Left ventricle myocardium inferior (tissue), 1 donor: ENCODE results near the gene TBL1X. TPM values are rescaled to one million over a fixed set of nuclear protein-coding genes. Genes with fewer than 3 reads are reported as not detected.
"Not testable (repeated sequence)": the region's sequence is repeated elsewhere in the genome, so short reads cannot be mapped to it uniquely, and the experiment has no call there.

Source experiments
- DNase-seq: peaks from one replicate; pipeline ENCODE4 v3.0.0-alpha.2; 2020
- H3K27ac ChIP-seq: fragments of 200-600 bp; replicated peaks from 2 replicates; pipeline ENCODE4 v1.8.0; 2021
- H3K27me3 ChIP-seq: fragments of 200-600 bp; 2 replicates; pipeline ENCODE4 v1.8.0; 2021; ENCODE audit warnings: low read depth
- H3K36me3 ChIP-seq: fragments of 200-600 bp; 2 replicates; pipeline ENCODE4 v1.8.0; 2021
- H3K4me1 ChIP-seq: fragments of 200-600 bp; 2 replicates; pipeline ENCODE4 v1.8.0; 2021
- H3K4me3 ChIP-seq: fragments of 200-600 bp; 2 replicates; pipeline ENCODE4 v1.8.0; 2021; ENCODE audit warnings: mild to moderate bottlenecking, moderate library complexity
- H3K9me3 ChIP-seq: fragments of 200-600 bp; replicated peaks from 2 replicates; pipeline ENCODE4 v1.8.0; 2021
- intact Hi-C: fragments of 100-400 bp; cut with micrococcal nuclease; formaldehyde crosslinking; loops from one replicate; pipeline ENCODE4 v1.11.0; 2022
- total RNA-seq: library from RNA; stranded (reverse); fragmentation: NEBNext Ultra II Directional; extraction: Animal tissue kit (Norgen Biotek cat#: 25700); gene quantifications from one replicate; pipeline ENCODE4 v1.2.1, GENCODE V29; 2021
- TF ChIP-seq, protein P1 (sequence below): fragments of 200-600 bp; IDR thresholded peaks from 2 replicates; pipeline ENCODE4 v1.8.0; 2021; ENCODE audit warnings: antibody characterized with exemption, mild to moderate bottlenecking, borderline replicate concordance
- donor health status: DM: no; HTN: yes; CAD: no; lungs with severe emphysema.

The TBL1X gene
- total RNA-seq, 1 donor from 2014 or later: 9.4 TPM

DNA sequence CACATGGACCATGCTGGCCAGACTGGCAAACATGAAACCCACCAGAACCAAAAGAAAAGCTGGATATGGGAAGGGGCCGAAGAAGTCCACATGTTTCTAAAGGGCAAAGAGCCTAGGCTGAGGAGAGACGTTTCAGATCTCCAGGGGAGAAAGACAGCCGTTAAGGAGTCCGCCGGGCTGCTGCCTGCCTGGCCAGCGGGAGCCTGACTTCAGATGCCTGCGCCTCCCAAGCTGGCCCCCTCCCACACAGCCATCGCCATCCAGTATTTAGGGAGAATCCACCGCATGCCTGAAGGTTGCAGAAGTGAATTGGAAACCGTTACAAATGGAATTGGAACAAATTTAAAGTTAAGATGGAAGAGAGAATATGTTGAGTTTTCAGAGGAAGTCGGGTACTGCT is 2.9 kb downstream of the TBL1X start:
- Histone ChIP-seq H3K27ac (no peak overlapping the region), H3K4me1 (peaks cover 26% of the 10 kb centered on the region), H3K4me3 (no peak overlapping the region), H3K27me3 (no peaks in the 10 kb centered on the region), H3K9me3 (no peaks in the 10 kb centered on the region), H3K36me3 (no peaks in the 10 kb centered on the region)
- intact Hi-C loops: loop anchor here (10.0 kb wide), 1 partner anchor 123 kb away; no protein-coding TSS in a partner anchor
- DNase-seq: no peak
- TF ChIP-seq, protein P1, sequence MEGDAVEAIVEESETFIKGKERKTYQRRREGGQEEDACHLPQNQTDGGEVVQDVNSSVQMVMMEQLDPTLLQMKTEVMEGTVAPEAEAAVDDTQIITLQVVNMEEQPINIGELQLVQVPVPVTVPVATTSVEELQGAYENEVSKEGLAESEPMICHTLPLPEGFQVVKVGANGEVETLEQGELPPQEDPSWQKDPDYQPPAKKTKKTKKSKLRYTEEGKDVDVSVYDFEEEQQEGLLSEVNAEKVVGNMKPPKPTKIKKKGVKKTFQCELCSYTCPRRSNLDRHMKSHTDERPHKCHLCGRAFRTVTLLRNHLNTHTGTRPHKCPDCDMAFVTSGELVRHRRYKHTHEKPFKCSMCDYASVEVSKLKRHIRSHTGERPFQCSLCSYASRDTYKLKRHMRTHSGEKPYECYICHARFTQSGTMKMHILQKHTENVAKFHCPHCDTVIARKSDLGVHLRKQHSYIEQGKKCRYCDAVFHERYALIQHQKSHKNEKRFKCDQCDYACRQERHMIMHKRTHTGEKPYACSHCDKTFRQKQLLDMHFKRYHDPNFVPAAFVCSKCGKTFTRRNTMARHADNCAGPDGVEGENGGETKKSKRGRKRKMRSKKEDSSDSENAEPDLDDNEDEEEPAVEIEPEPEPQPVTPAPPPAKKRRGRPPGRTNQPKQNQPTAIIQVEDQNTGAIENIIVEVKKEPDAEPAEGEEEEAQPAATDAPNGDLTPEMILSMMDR: no peak

DNA sequence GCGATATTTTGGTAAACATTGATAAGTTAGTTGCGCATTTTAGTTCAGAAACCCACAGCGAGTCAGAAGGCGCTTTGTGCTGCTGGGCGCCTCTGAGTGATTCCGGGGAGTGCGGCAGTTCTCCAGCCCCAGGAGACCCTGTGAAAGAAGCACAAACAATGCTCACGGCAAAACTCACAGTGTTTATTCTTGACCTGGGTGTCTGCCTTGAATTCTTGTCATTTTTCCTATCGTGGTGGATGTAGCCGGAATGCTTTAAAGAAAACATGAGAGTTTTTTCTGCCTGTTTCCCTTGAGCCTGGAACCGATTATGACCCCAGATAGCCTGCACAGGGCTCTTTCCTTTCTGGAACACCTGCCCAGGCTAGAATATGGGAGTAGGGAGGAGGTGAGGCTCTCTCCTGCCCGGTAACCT is 6.7 kb downstream of the TBL1X start:
- Histone ChIP-seq H3K4me1 (peaks cover 14% of the 10 kb centered on the region), H3K36me3 (no peaks in the 10 kb centered on the region), H3K4me3 (no peak overlapping the region), H3K27ac (no peak overlapping the region), H3K9me3 (no peaks in the 10 kb centered on the region), H3K27me3 (no peaks in the 10 kb centered on the region)
- DNase-seq: no peak
- intact Hi-C loops: no loop called here
- TF ChIP-seq, protein P1: no peak

GRCh38 chrX:9473708-9474107 is 8.8 kb downstream of the TBL1X start:
- TF ChIP-seq, protein P1: no peak
- intact Hi-C loops: no loop called here
- DNase-seq: no peak
- Histone ChIP-seq H3K36me3 (no peaks in the 10 kb centered on the region), H3K27me3 (no peaks in the 10 kb centered on the region), H3K4me3 (no peak overlapping the region), H3K9me3 (no peaks in the 10 kb centered on the region), H3K27ac (no peak overlapping the region), H3K4me1 (peaks cover 6% of the 10 kb centered on the region)

- H3K4me3 ChIP-seq, intact Hi-C loops, DNase-seq, H3K36me3 ChIP-seq, H3K4me1 ChIP-seq, H3K27ac ChIP-seq, H3K27me3 ChIP-seq, H3K9me3 ChIP-seq: not testable (repeated sequence)
Measured at GRCh38 chrX:9475417-9475816, 10.6 kb downstream of the TBL1X start.

DNA sequence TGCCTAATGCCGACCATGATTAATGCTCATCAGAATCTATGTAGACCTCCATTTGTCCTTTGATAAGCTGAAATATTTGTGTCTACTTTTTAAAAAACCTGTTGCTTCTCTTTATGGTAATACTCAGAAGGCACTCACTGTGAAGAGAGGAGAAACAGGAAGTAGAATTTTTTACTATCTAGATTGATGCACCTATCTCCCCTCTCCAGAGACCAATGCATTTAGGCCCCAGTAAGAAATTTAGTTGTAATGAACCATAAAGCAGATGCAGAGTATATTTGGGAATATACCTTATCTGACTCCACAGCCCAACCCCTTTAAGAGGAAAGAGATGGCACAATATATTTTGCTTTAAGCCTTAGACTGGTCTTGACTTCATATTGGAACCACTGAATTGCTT is 11.1 kb downstream of the TBL1X start:
- no peak for DNase-seq
- Histone ChIP-seq H3K27me3 (no peaks in the 10 kb centered on the region), H3K9me3 (no peaks in the 10 kb centered on the region), H3K36me3 (no peaks in the 10 kb centered on the region), H3K27ac (no peak overlapping the region), H3K4me3 (no peak overlapping the region), H3K4me1 (peaks cover 10% of the 10 kb centered on the region)
- intact Hi-C loops: no loop called here
- TF ChIP-seq, protein P1: no peak

GRCh38 chrX:9476810-9477575 is 12.1 kb downstream of the TBL1X start:
- Histone ChIP-seq H3K27me3 (no peaks in the 10 kb centered on the region), H3K4me1 (peaks cover 11% of the 10 kb centered on the region), H3K27ac (no peak overlapping the region), H3K36me3 (no peaks in the 10 kb centered on the region), H3K4me3 (no peak overlapping the region), H3K9me3 (no peaks in the 10 kb centered on the region)
- intact Hi-C loops: no loop called here
- TF ChIP-seq, protein P1: no peak
- DNase-seq: no peak
